Measurements from ENCODE around the gene SMPDL3B. TPM values are rescaled to one million over a fixed set of nuclear protein-coding genes. Genes with fewer than 3 reads are reported as not detected.
A peak's percentile ranks its signal among the peaks of the same experiment; 100 is the strongest.

The SMPDL3B gene
- polyA plus RNA-seq, 5 donors = 10.9 to 15.8 (median 12.4) TPM

- DNase-seq = no peak
Measured at GRCh38 chr1:27937524-27937836, 2.7 kb downstream of the SMPDL3B start.

- DNase-seq = no peak
Measured at GRCh38 chr1:27938488-27938887, 3.7 kb downstream of the SMPDL3B start.

GRCh38 chr1:27940297-27940696 is 5.5 kb downstream of the SMPDL3B start:
- DNase-seq = no peak

GRCh38 chr1:27940870-27941560 is 6.2 kb downstream of the SMPDL3B start:
- DNase-seq = no peak

- DNase-seq = no peak
Measured at GRCh38 chr1:27941671-27942540, 7.1 kb downstream of the SMPDL3B start.

GRCh38 chr1:27945020-27945419 is 10.2 kb downstream of the SMPDL3B start:
- DNase-seq = no peak

GRCh38 chr1:27949027-27949426 is 14.2 kb downstream of the SMPDL3B start:
- no peak for DNase-seq

GRCh38 chr1:27951396-27951795 is 16.6 kb downstream of the SMPDL3B start:
- no peak for DNase-seq

GRCh38 chr1:27952147-27952546 is 17.3 kb downstream of the SMPDL3B start:
- no peak for DNase-seq

- no peak for DNase-seq
Measured at GRCh38 chr1:27954186-27954585, 19.4 kb downstream of the SMPDL3B start.

- DNase-seq = no peak
Measured at GRCh38 chr1:27955076-27955475, 20.3 kb downstream of the SMPDL3B start.

GRCh38 chr1:27956761-27957160 is 22.0 kb downstream of the SMPDL3B start:
- no peak for DNase-seq

- DNase-seq = no peak
Measured at GRCh38 chr1:27957655-27958054, 22.9 kb downstream of the SMPDL3B start.

GRCh38 chr1:27958513-27958912 is 23.7 kb downstream of the SMPDL3B start:
- DNase-seq = no peak

GRCh38 chr1:27959792-27960603 is 25.2 kb downstream of the SMPDL3B start, which contains the start of gene XKR8:
TSS of gene XKR8 (plus strand) at chr1:27959973. CDS start at chr1:27960070, 97 bp downstream.
- DNase-seq = peak; percentile 80 to 85

- DNase-seq = no peak
Measured at GRCh38 chr1:27960762-27961645, 26.2 kb downstream of the SMPDL3B start.

GRCh38 chr1:27961646-27962221 is 26.9 kb downstream of the SMPDL3B start:
- DNase-seq = no peak

GRCh38 chr1:27963393-27963792 is 28.6 kb downstream of the SMPDL3B start:
- DNase-seq = no peak

GRCh38 chr1:27966402-27967105 is 31.8 kb downstream of the SMPDL3B start:
- no peak for DNase-seq

Measured in right lung (tissue), 5 donors.